Measurements from ENCODE around the gene SESN2.

- TF ChIP-seq CTCF (conservative IDR thresholded peaks at IDR 0.05) (no peak), EZH2 (IDR thresholded peaks at IDR 0.05; ENCODE audit: low read depth) (no peak)
Observed at GRCh38 chr1:28273216-28273860, 14.0 kb downstream of the SESN2 start.
